Fibroblast of peridontal ligament (primary cell): ENCODE data around the gene KCNK13.

Experiments used
- DNase-seq: peaks from one replicate; pipeline ENCODE4 v3.0.0-alpha.2; 2010; ENCODE audit errors: extremely low read depth

KCNK13 gene

GRCh38 chr14:90132821-90133570 lies 71.2 kb downstream of the KCNK13 start:
- DNase-seq = no peak

GRCh38 chr14:90136904-90137303 lies 75.1 kb downstream of the KCNK13 start:
- no peak for DNase-seq

GRCh38 chr14:90137807-90138206 lies 76.0 kb downstream of the KCNK13 start:
- DNase-seq = no peak

GRCh38 chr14:90139199-90139598 lies 77.4 kb downstream of the KCNK13 start:
- DNase-seq = no peak

GRCh38 chr14:90140298-90140955 lies 78.6 kb downstream of the KCNK13 start:
- DNase-seq = no peak

GRCh38 chr14:90140956-90141316 lies 79.1 kb downstream of the KCNK13 start:
- no peak for DNase-seq

- no peak for DNase-seq
Measured at GRCh38 chr14:90153429-90153828, 91.6 kb downstream of the KCNK13 start.

- no peak for DNase-seq
Measured at GRCh38 chr14:90154110-90154509, 92.3 kb downstream of the KCNK13 start.

GRCh38 chr14:90159146-90159545 lies 97.4 kb downstream of the KCNK13 start:
- no peak for DNase-seq

GRCh38 chr14:90159688-90160087 lies 97.9 kb downstream of the KCNK13 start:
- DNase-seq = no peak

- DNase-seq = no peak
Measured at GRCh38 chr14:90161129-90161528, 99.3 kb downstream of the KCNK13 start.

- DNase-seq = peak; percentile 2
Measured at GRCh38 chr14:90168425-90169105, 106.8 kb downstream of the KCNK13 start.

- DNase-seq = no peak
Measured at GRCh38 chr14:90175631-90176030, 113.8 kb downstream of the KCNK13 start.

- no peak for DNase-seq
Measured at GRCh38 chr14:90177539-90178189, 115.9 kb downstream of the KCNK13 start.

GRCh38 chr14:90179357-90179756 lies 117.6 kb downstream of the KCNK13 start:
- DNase-seq = no peak

- no peak for DNase-seq
Measured at GRCh38 chr14:90179809-90180779, 118.3 kb downstream of the KCNK13 start.

- DNase-seq = no peak
Measured at GRCh38 chr14:90184094-90184493, 122.3 kb downstream of the KCNK13 start.

- no peak for DNase-seq
Measured at GRCh38 chr14:90184571-90185266, 122.9 kb downstream of the KCNK13 start.

- no peak for DNase-seq
Measured at GRCh38 chr14:90188588-90188987, 126.8 kb downstream of the KCNK13 start.

GRCh38 chr14:90191154-90191553 lies 129.4 kb downstream of the KCNK13 start:
- no peak for DNase-seq

- no peak for DNase-seq
Measured at GRCh38 chr14:90191585-90191984, 129.8 kb downstream of the KCNK13 start.
